ENCODE results near the gene UBLCP1.

GRCh38 chr5:159226451-159226850 lies 36.6 kb upstream of the UBLCP1 start:
- TF ChIP-seq CTCF (conservative IDR thresholded peaks at IDR 0.05; ENCODE audit: low read depth, low read length) (no peak), EZH2 (IDR thresholded peaks at IDR 0.05; ENCODE audit: low read length, unreplicated experiment) (no peak)
